Measurements from ENCODE around the gene TRAPPC14. TPM values are rescaled to one million over a fixed set of nuclear protein-coding genes. Genes with fewer than 3 reads are reported as not detected.
A peak's percentile ranks its signal among the peaks of the same experiment; 100 is the strongest.

TRAPPC14 gene
- total and polyA plus RNA-seq, 2 of the 13 experiments (the other 11 are each of a cell fraction or from before 2014, with no cell fraction given) = 4.7 to 9.6 TPM

- peak; percentile 49; the same call in 1 of the 2 replicates for TF ChIP-seq FOSL2 (CRISPR knock-in tag; IDR thresholded peaks at IDR 0.05)
- peak; percentile 50 for TF ChIP-seq YY1 (IDR thresholded peaks at IDR 0.05; ENCODE audit: insufficient read depth, insufficient replicate concordance, low read depth, low read length)
- TF ChIP-seq TAF1 (CRISPR knock-in tag; IDR thresholded peaks at IDR 0.05) = peak; percentile 39; the same call in 1 of the 2 replicates
- TF ChIP-seq MED1 (CRISPR knock-in tag; IDR thresholded peaks at IDR 0.05) = peak; percentile 52; the same call in 1 of the 2 replicates
- peak; percentile 87 for TF ChIP-seq ZNF772 (CRISPR knock-in tag; IDR thresholded peaks at IDR 0.05)
- TF ChIP-seq AKAP8 (CRISPR knock-in tag; IDR thresholded peaks at IDR 0.05) = peak; percentile 61; the same call in 1 of the 2 replicates
- no peak for TF ChIP-seq ZFP37 (CRISPR knock-in tag; IDR thresholded peaks at IDR 0.05; ENCODE audit: borderline replicate concordance)
- peak; percentile 76; the same call in 1 of the 2 replicates for TF ChIP-seq ZNF614 (CRISPR knock-in tag; IDR thresholded peaks at IDR 0.05; ENCODE audit: borderline replicate concordance)
- TF ChIP-seq BHLHE40 (IDR thresholded peaks at IDR 0.05; ENCODE audit: low read length) = peak; percentile 85
- TF ChIP-seq NPAS2 (CRISPR knock-in tag; IDR thresholded peaks at IDR 0.05; ENCODE audit: borderline replicate concordance) = no peak
- TF ChIP-seq NFYC (CRISPR knock-in tag; IDR thresholded peaks at IDR 0.05) = no peak; the same call in 1 of the 2 replicates
- TF ChIP-seq MLX (CRISPR knock-in tag; IDR thresholded peaks at IDR 0.05) = peak; percentile 50; the same call in 1 of the 2 replicates
- peak; percentile 67; the same call in 1 of the 2 replicates for TF ChIP-seq RXRA (CRISPR knock-in tag; IDR thresholded peaks at IDR 0.05)
- 0 out of 2 replicates have a peak, but pooled peaks have one; percentile 31 for TF ChIP-seq ZNF264 (CRISPR knock-in tag; IDR thresholded peaks at IDR 0.05)
- no peak for TF ChIP-seq DPF2 (CRISPR knock-in tag; IDR thresholded peaks at IDR 0.05; ENCODE audit: borderline replicate concordance, low read depth)
- TF ChIP-seq YEATS4 (CRISPR knock-in tag; IDR thresholded peaks at IDR 0.05; ENCODE audit: borderline replicate concordance) = peak; percentile 47; the same call in 1 of the 2 replicates
- TF ChIP-seq SKI (IDR thresholded peaks at IDR 0.05; ENCODE audit: partially characterized antibody) = peak; percentile 44
- TF ChIP-seq TFAP4 (IDR thresholded peaks at IDR 0.05; ENCODE audit: borderline replicate concordance, low read depth) = peak; percentile 45; the same call in 1 of the 2 replicates
- TF ChIP-seq HDAC2 (CRISPR knock-in tag; IDR thresholded peaks at IDR 0.05) = peak; percentile 62; the same call in 1 of the 2 replicates
- no peak for TF ChIP-seq GABPA (IDR thresholded peaks at IDR 0.05; ENCODE audit: low read depth, low read length)
- peak; percentile 66 for TF ChIP-seq GABPA (CRISPR knock-in tag; IDR thresholded peaks at IDR 0.05; ENCODE audit: low read depth)
- no peak; the same call in 1 of the 2 replicates for TF ChIP-seq HOXA9 (CRISPR knock-in tag; IDR thresholded peaks at IDR 0.05; ENCODE audit: borderline replicate concordance)
- peak; percentile 91 for TF ChIP-seq ZNF441 (CRISPR knock-in tag; IDR thresholded peaks at IDR 0.05; ENCODE audit: borderline replicate concordance)
- peak in 1 of 2 experiments; percentile 56; a peak in 2 of 4 replicates for TF ChIP-seq POLR2A (IDR thresholded peaks at IDR 0.05; ENCODE audit: insufficient read depth in 1 of 2, low read depth in 2 of 2, low read length in 2 of 2)
- TF ChIP-seq KDM1A (CRISPR knock-in tag; IDR thresholded peaks at IDR 0.05) = no peak
- peak; percentile 65 for TF ChIP-seq UBTF (CRISPR knock-in tag; IDR thresholded peaks at IDR 0.05)
- TF ChIP-seq TGIF2 (CRISPR knock-in tag; IDR thresholded peaks at IDR 0.05) = 0 out of 2 replicates have a peak, but pooled peaks have one; percentile 52
- TF ChIP-seq ELF3 (CRISPR knock-in tag; IDR thresholded peaks at IDR 0.05) = peak; percentile 84
- TF ChIP-seq TCF12 (IDR thresholded peaks at IDR 0.05) = no peak
- TF ChIP-seq TCF12 (CRISPR knock-in tag; IDR thresholded peaks at IDR 0.05) = no peak
- no peak for TF ChIP-seq SNAI1 (CRISPR knock-in tag; IDR thresholded peaks at IDR 0.05; ENCODE audit: borderline replicate concordance)
- no peak for TF ChIP-seq REL (CRISPR knock-in tag; conservative IDR thresholded peaks at IDR 0.05)
Measured at GRCh38 chr7:100122067-100122466, 36.5 kb downstream of the TRAPPC14 start (continued).

Data from HepG2 (cell line).